Calu3 (cell line): ENCODE results near the gene AP2M1. TPM values are rescaled to one million over a fixed set of nuclear protein-coding genes. Genes with fewer than 3 reads are reported as not detected.

Source experiments
- BruUV-seq: library from RNA; stranded (reverse); fragments of 400-500 nt; replicated peaks from 2 replicates; lab custom pipeline; 2021; lab: Mats Ljungman, UMichigan
- CTCF ChIA-PET: fragments of 300-600 bp; sonication (Branson Sonifier 250); formaldehyde crosslinking; loops from one replicate; lab custom pipeline; 2022; ENCODE audit warnings: antibody characterized with exemption; lab: Charles Lee
- DNase-seq: peaks from one replicate; pipeline ENCODE4 v3.0.0; 2022
- H3K27ac Mint-ChIP-seq: one replicate; pipeline ENCODE4 v1.8.0; 2022; ENCODE audit warnings: mixed read lengths; ENCODE audit not compliant: unreplicated experiment
- H3K27me3 Mint-ChIP-seq: one replicate; pipeline ENCODE4 v1.8.0; 2022; ENCODE audit warnings: mixed read lengths; ENCODE audit not compliant: unreplicated experiment
- H3K36me3 Mint-ChIP-seq: one replicate; pipeline ENCODE4 v1.8.0; 2022; ENCODE audit warnings: mild to moderate bottlenecking, moderate library complexity, mixed read lengths; ENCODE audit not compliant: insufficient read depth, unreplicated experiment
- H3K4me1 Mint-ChIP-seq: one replicate; pipeline ENCODE4 v1.8.0; 2022; ENCODE audit warnings: mild to moderate bottlenecking, low read depth, mixed read lengths; ENCODE audit not compliant: unreplicated experiment
- H3K4me3 Mint-ChIP-seq: one replicate; pipeline ENCODE4 v1.8.0; 2022; ENCODE audit warnings: mild to moderate bottlenecking, low read depth, moderate library complexity, mixed read lengths; ENCODE audit not compliant: unreplicated experiment
- H3K9me3 Mint-ChIP-seq: one replicate; pipeline ENCODE4 v1.8.0; 2022; ENCODE audit warnings: low read depth, mixed read lengths; ENCODE audit not compliant: unreplicated experiment
- intact Hi-C: fragments of 100-400 bp; cut with micrococcal nuclease; formaldehyde crosslinking; loops from one replicate; pipeline ENCODE4 v1.10.0; 2022; ENCODE audit not compliant: unreplicated experiment
- total RNA-seq: library from RNA; stranded (reverse); gene quantifications from 2 replicates; pipeline ENCODE4 v1.2.3, GENCODE V29; 2022
- TF ChIP-seq, protein P1 (sequence below): fragments of 200-600 bp; IDR thresholded peaks from one replicate; pipeline ENCODE4 v1.8.0; 2022; ENCODE audit warnings: antibody characterized with exemption; ENCODE audit not compliant: unreplicated experiment

Gene AP2M1
- total RNA-seq, 1 experiment from 2014 or later = 401 TPM

DNA sequence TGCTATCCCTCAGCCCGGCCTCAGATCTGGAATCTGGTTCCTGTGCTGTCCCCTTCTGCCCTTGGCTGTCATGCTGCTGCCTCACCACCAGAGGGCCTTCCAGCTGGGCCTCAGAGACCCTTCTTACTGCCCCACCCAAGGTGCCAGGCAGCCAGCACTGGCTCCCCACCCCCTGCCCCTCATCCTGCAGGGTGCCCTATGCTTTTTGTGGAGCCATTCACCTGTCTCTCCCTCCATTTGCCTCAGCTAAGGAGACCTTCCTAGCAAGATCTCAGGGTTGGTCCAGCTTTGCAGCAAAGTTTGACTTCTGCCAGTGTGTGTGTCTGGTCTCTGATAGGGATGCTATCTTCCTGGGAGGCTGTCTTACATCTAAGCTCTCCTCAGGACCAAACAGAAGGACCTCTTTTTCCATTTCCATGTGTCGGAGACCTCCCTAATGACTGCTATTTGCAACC lies 52.9 kb downstream of the AP2M1 start:
- peak; percentile 76 for DNase-seq
- TF ChIP-seq, protein P1, sequence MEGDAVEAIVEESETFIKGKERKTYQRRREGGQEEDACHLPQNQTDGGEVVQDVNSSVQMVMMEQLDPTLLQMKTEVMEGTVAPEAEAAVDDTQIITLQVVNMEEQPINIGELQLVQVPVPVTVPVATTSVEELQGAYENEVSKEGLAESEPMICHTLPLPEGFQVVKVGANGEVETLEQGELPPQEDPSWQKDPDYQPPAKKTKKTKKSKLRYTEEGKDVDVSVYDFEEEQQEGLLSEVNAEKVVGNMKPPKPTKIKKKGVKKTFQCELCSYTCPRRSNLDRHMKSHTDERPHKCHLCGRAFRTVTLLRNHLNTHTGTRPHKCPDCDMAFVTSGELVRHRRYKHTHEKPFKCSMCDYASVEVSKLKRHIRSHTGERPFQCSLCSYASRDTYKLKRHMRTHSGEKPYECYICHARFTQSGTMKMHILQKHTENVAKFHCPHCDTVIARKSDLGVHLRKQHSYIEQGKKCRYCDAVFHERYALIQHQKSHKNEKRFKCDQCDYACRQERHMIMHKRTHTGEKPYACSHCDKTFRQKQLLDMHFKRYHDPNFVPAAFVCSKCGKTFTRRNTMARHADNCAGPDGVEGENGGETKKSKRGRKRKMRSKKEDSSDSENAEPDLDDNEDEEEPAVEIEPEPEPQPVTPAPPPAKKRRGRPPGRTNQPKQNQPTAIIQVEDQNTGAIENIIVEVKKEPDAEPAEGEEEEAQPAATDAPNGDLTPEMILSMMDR = peak; percentile 99
- Mint-ChIP-seq H3K36me3 (peaks cover 8% of the 10 kb centered on the region), H3K4me1 (no peaks in the 10 kb centered on the region), H3K27me3 (peaks cover 92% of the 10 kb centered on the region), H3K9me3 (no peaks in the 10 kb centered on the region), H3K4me3 (no peak overlapping the region), H3K27ac (no peak overlapping the region)
- CTCF ChIA-PET = interaction anchor here (0.6 to 2.5 kb wide), 11 partner anchors 10 to 1685 kb away, joined by 3 to 29 read pairs (median 6); partner anchors contain the start of genes ABCF3 and AP2M1
- intact Hi-C loops = no loop called here
- BruUV-seq = no TSS peak

DNA sequence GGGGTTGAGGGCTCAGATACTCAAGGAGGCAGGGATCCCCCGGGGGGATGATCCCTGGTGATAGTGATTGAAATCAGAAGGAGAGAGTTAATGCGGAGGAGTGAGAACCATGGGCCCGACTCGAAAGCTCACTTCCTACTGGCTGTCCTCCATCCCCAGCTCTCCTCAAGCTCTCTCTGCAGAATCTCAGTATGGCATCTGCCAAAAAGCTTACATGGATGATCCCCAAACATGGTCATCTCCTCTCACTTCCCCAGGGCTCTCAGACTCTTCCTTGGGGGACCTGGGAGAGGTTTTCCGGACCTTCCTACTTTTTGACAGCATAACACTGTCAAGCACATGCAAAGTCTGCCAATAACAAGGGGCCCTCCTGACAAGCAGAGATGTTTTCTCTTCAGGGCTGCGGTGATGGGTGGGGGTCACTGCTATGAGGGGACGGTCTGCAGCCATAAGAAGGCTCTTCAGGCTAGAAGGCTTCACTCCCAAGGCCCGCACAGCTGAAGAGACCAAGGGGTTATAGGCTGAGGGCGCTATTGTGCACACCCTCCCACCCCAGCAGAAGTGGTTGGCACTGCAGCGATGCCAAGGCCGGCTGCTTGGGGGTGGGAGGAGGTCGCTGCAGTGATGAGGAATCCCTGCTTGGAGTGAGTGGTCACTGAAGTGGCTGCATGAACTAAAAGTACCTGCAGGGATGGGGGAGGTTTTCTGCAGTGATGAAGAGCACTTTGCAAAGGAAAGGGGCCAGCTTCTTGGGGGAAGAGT lies 53.9 kb downstream of the AP2M1 start:
- no peak for DNase-seq
- no peak overlapping the region for H3K27ac Mint-ChIP-seq
- H3K9me3 Mint-ChIP-seq = no peaks in the 10 kb centered on the region
- TF ChIP-seq, protein P1 = no peak
- CTCF ChIA-PET = interaction anchor here (0.6 to 2.5 kb wide), 11 partner anchors 11 to 285 kb away, joined by 3 to 29 read pairs (median 6); partner anchors contain the start of genes ABCF3 and AP2M1
- H3K4me3 Mint-ChIP-seq = peak overlapping the region; percentile 8
- peaks cover 88% of the 10 kb centered on the region for H3K27me3 Mint-ChIP-seq
- H3K36me3 Mint-ChIP-seq = peaks cover 8% of the 10 kb centered on the region
- BruUV-seq = no TSS peak
- intact Hi-C loops = no loop called here
- no peaks in the 10 kb centered on the region for H3K4me1 Mint-ChIP-seq

DNA sequence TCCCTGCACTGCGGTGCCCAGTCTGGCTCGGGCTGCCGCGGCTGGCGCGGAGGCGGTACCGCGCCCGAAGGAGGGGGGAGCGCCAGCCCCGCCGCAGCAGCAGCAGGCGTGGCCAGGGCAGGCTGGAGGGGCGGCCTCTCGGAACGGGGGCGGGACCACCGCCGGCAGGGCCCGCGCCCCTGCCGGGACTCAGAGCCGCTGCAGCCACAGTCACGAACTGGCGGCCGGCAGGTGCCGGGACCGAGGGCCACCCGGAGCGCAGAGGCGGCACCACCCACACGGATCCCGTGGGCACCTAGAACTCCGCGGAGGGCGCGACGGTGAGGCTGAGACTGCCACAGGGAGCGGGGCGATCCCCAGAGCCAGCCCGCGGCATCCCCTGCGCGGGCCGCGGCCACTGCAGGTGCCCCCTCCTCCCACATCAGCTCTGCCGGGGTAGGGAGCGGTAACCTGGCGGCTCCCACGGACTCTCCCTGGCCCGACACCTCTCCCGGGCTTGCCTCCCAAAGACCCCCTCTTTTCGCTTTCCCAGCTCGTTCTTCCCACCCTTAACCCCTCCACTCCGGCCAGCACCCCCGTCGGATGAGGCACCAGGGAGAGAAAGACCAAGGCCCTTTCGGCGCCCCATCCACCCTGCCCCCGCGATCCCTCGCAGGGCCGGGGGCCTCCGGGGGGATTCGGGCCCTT lies 54.9 kb downstream of the AP2M1 start, which contains the start of gene VWA5B2:
VWA5B2 (plus strand) TSS at position 192 of the 687 bp plus-strand sequence. CDS start 944 bp downstream, outside the sequence.
- Mint-ChIP-seq H3K27me3 (peaks cover 78% of the 10 kb centered on the region), H3K4me3 (peak within 1 kb of the TSS; percentile 8), H3K27ac (no peak within 1 kb of the TSS), H3K4me1 (peaks cover 8% of the 10 kb centered on the region), H3K9me3 (no peaks in the 10 kb centered on the region), H3K36me3 (peaks cover 8% of the 10 kb centered on the region)
- intact Hi-C loops = no loop called here
- TF ChIP-seq, protein P1 = peak; percentile 62
- DNase-seq = peak; percentile 92
- no TSS peak for BruUV-seq
- CTCF ChIA-PET = interaction anchor here (1.5 kb wide), 1 partner anchor 11 kb away, joined by 7 read pairs; no protein-coding TSS in a partner anchor

DNA sequence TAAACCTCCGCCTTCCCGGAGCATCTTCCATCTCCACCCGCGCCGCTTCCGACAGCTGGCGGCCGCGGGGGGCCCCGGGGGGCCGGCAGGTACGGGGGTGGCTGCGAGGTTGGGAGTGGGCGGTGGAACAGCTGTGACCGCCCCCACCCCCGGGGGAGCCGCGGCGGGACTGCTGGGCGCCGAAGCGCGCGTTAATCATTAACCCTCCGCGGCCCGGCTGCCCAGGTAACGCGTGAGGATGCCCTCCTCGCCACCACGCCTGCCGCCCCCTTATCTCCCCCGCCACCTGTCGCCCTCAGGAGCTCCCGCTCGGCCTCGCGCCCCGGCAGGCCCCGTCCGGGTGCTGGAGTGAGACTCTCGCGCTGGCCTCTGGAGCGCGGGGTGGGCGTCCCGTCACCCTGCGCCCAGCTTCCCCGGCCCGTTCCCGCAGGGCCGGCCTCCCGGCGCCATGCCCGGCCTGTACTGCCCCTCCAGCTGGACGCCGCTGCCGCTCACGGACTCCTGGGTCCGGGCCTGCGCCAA lies 55.5 kb downstream of the AP2M1 start:
- CTCF ChIA-PET = interaction anchor here (0.6 to 1.5 kb wide), 2 partner anchors 10 to 61 kb away, joined by 3 to 7 read pairs; no protein-coding TSS in a partner anchor
- TF ChIP-seq, protein P1 = no peak
- peak overlapping the region; percentile 8 for H3K4me3 Mint-ChIP-seq

More for the DNA sequence above, 55.5 kb downstream of the AP2M1 start:
- Mint-ChIP-seq H3K36me3 (peaks cover 8% of the 10 kb centered on the region), H3K27ac (no peak overlapping the region), H3K4me1 (peaks cover 11% of the 10 kb centered on the region), H3K9me3 (no peaks in the 10 kb centered on the region), H3K27me3 (peaks cover 72% of the 10 kb centered on the region)
- intact Hi-C loops = no loop called here
- BruUV-seq = no TSS peak
- DNase-seq = peak; percentile 52
